IMR-90 (cell line): Measurements from ENCODE around the gene FAM163B. TPM values are rescaled to one million over a fixed set of nuclear protein-coding genes. Genes with fewer than 3 reads are reported as not detected.

Experiments used
- ATAC-seq: fragments of 200-7000 bp; cut with Tn5 transposase; 2 replicates; pipeline ENCODE4 v1.9.1; 2020; ENCODE audit warnings: low read depth, mild to moderate bottlenecking, moderate library complexity
- BruUV-seq: library from RNA; stranded (reverse); fragments of 400-500 nt; replicated peaks from 2 replicates; lab custom pipeline; 2021; lab: Mats Ljungman, UMichigan
- CTCF ChIA-PET: fragments of 300-600 bp; formaldehyde crosslinking; extraction: SDS; loops from one replicate; lab custom pipeline; 2021; ENCODE audit warnings: antibody characterized with exemption; lab: Yijun Ruan, JAX
- POLR2A ChIA-PET: fragments of 300-600 bp; sonication (Branson Sonifier 250); formaldehyde crosslinking; loops from one replicate; lab custom pipeline; 2022; ENCODE audit warnings: antibody characterized with exemption; ENCODE audit not compliant: unreplicated experiment; lab: Charles Lee
- DNase-seq: peaks from one replicate; pipeline ENCODE4 v3.0.0; 2013
- H2AFZ ChIP-seq: replicated peaks from 2 replicates; pipeline ENCODE3; 2013; ENCODE audit warnings: low read length, mild to moderate bottlenecking; ENCODE audit not compliant: poor library complexity
- H2AK5ac ChIP-seq: 2 replicates; pipeline ENCODE4 v1.6.1; 2013; ENCODE audit warnings: low read depth, low read length, inconsistent platforms
- H2AK9ac ChIP-seq: replicated peaks from 2 replicates; pipeline ENCODE3; 2013; ENCODE audit warnings: mild to moderate bottlenecking, low read depth, low read length, moderate library complexity; ENCODE audit not compliant: poor library complexity
- H2BK120ac ChIP-seq: 2 replicates; pipeline ENCODE4 v1.6.1; 2013; ENCODE audit warnings: low read depth, low read length, inconsistent platforms
- H2BK15ac ChIP-seq: 3 replicates; pipeline ENCODE4 v1.6.1; 2013; ENCODE audit warnings: low read depth, low read length, inconsistent platforms
- H2BK20ac ChIP-seq: 2 replicates; pipeline ENCODE4 v1.6.1; 2013; ENCODE audit warnings: low read depth, mild to moderate bottlenecking, inconsistent platforms, low read length, moderate library complexity
- H2BK5ac ChIP-seq: 2 replicates; pipeline ENCODE4 v1.6.1; 2013; ENCODE audit warnings: mild to moderate bottlenecking, low read depth, low read length, inconsistent platforms; ENCODE audit not compliant: poor library complexity, severe bottlenecking
- H3K14ac ChIP-seq: replicated peaks from 2 replicates; pipeline ENCODE4 v1.6.1; 2013; ENCODE audit warnings: low read depth, low read length, inconsistent platforms
- H3K18ac ChIP-seq: 2 replicates; pipeline ENCODE4 v1.6.1; 2013; ENCODE audit warnings: low read depth, low read length, control low read depth
- H3K23ac ChIP-seq: 2 replicates; pipeline ENCODE4 v1.6.1; 2013; ENCODE audit warnings: low read depth, low read length, inconsistent platforms
- H3K27ac ChIP-seq: 2 replicates; pipeline ENCODE4 v1.5.1; 2013; ENCODE audit warnings: mild to moderate bottlenecking, control low read depth, low read length; ENCODE audit not compliant: insufficient read depth
- H3K27me3 ChIP-seq: 2 replicates; pipeline ENCODE4 v1.6.1; 2013; ENCODE audit warnings: low read length; ENCODE audit not compliant: control insufficient read depth, insufficient read depth
- H3K36me3 ChIP-seq: 2 replicates; pipeline ENCODE4 v1.6.1; 2013; ENCODE audit warnings: low read length, mixed read lengths; ENCODE audit not compliant: control insufficient read depth, insufficient read depth
- H3K4ac ChIP-seq: 2 replicates; pipeline ENCODE4 v1.6.1; 2013; ENCODE audit warnings: low read depth, low read length, inconsistent platforms
- H3K4me1 ChIP-seq: 2 replicates; pipeline ENCODE4 v1.6.1; 2013; ENCODE audit warnings: low read length, mixed read lengths; ENCODE audit not compliant: control insufficient read depth, insufficient read depth
- H3K4me2 ChIP-seq: 2 replicates; pipeline ENCODE4 v1.6.1; 2013; ENCODE audit warnings: low read depth, mild to moderate bottlenecking, control low read depth, low read length, moderate library complexity
- H3K4me3 ChIP-seq: 2 replicates; pipeline ENCODE4 v1.5.1; 2013; ENCODE audit warnings: low read depth, mild to moderate bottlenecking, control low read depth, low read length, moderate library complexity; ENCODE audit not compliant: insufficient read depth
- H3K56ac ChIP-seq: 2 replicates; pipeline ENCODE4 v1.6.1; 2013; ENCODE audit warnings: low read length, inconsistent platforms; ENCODE audit not compliant: insufficient read depth; ENCODE audit errors: extremely low read depth
- H3K79me1 ChIP-seq, 2 experiments: 2 replicates each; pipeline ENCODE4 v1.6.1; 2013; ENCODE audit warnings: low read length in 2 of 2, inconsistent platforms in 1 of 2, low read depth in 1 of 2
- H3K9ac ChIP-seq: 2 replicates; pipeline ENCODE4 v1.6.1; 2013; ENCODE audit warnings: low read depth, low read length, control low read depth
- H3K9me1 ChIP-seq: 2 replicates; pipeline ENCODE4 v1.6.1; 2013; ENCODE audit warnings: low read length, inconsistent platforms; ENCODE audit not compliant: insufficient read depth
- H3K9me3 ChIP-seq: 2 replicates; pipeline ENCODE4 v1.6.1; 2013; ENCODE audit warnings: low read length; ENCODE audit not compliant: control insufficient read depth, insufficient read depth
- H4K20me1 ChIP-seq: 2 replicates; pipeline ENCODE4 v1.6.1; 2013; ENCODE audit warnings: low read length, inconsistent platforms; ENCODE audit not compliant: insufficient read depth
- H4K5ac ChIP-seq: 2 replicates; pipeline ENCODE4 v1.6.1; 2013; ENCODE audit warnings: mild to moderate bottlenecking, low read depth, low read length, control low read depth
- H4K8ac ChIP-seq, 2 experiments: 2 replicates each; pipeline ENCODE4 v1.6.1; 2013; ENCODE audit warnings: low read depth in 2 of 2, low read length in 2 of 2, control low read depth in 1 of 2, inconsistent platforms in 1 of 2
- H4K91ac ChIP-seq: 2 replicates; pipeline ENCODE4 v1.6.1; 2013; ENCODE audit warnings: low read depth, low read length, inconsistent platforms; ENCODE audit not compliant: insufficient read depth
- CEBPB ChIP-seq: IDR thresholded peaks from 2 replicates; pipeline ENCODE4 v1.6.1; 2012; ENCODE audit warnings: low read depth, low read length, improper control_type of control experiment
- CHD1 ChIP-seq: IDR thresholded peaks from 2 replicates; pipeline ENCODE4 v1.6.1; 2012; ENCODE audit warnings: low read depth, low read length, improper control_type of control experiment
- FOS ChIP-seq: fragments of 150-350 bp; IDR thresholded peaks from 2 replicates; pipeline ENCODE4 v1.6.1; 2016; ENCODE audit warnings: low read depth, low read length
- MAFK ChIP-seq: IDR thresholded peaks from 2 replicates; pipeline ENCODE4 v1.6.1; 2012; ENCODE audit warnings: low read depth, low read length, improper control_type of control experiment
- MAZ ChIP-seq: IDR thresholded peaks from 2 replicates; pipeline ENCODE4 v1.6.1; 2012; ENCODE audit warnings: low read depth, mild to moderate bottlenecking, low read length, improper control_type of control experiment, moderate library complexity, borderline replicate concordance
- MXI1 ChIP-seq: IDR thresholded peaks from 2 replicates; pipeline ENCODE4 v1.6.1; 2012; ENCODE audit warnings: low read depth, mild to moderate bottlenecking, low read length, moderate library complexity, borderline replicate concordance
- NFE2L2 ChIP-seq: fragments of 150-350 bp; IDR thresholded peaks from 2 replicates; pipeline ENCODE4 v1.6.1; 2016; ENCODE audit warnings: low read depth, mild to moderate bottlenecking, low read length
- POLR2A ChIP-seq: IDR thresholded peaks from 2 replicates; pipeline ENCODE4 v1.6.1; 2012; ENCODE audit warnings: mild to moderate bottlenecking, low read depth, low read length
- RAD21 ChIP-seq: IDR thresholded peaks from 2 replicates; pipeline ENCODE4 v1.6.1; 2012; ENCODE audit warnings: low read length, improper control_type of control experiment
- RCOR1 ChIP-seq: IDR thresholded peaks from 2 replicates; pipeline ENCODE4 v1.6.1; 2012; ENCODE audit warnings: mild to moderate bottlenecking, low read length, improper control_type of control experiment; ENCODE audit not compliant: insufficient replicate concordance
- RFX5 ChIP-seq: IDR thresholded peaks from 2 replicates; pipeline ENCODE4 v1.8.0; 2012; ENCODE audit warnings: low read depth, mild to moderate bottlenecking, low read length, moderate library complexity
- USF2 ChIP-seq: fragments of 150-350 bp; IDR thresholded peaks from 2 replicates; pipeline ENCODE4 v1.6.1; 2017; ENCODE audit warnings: mild to moderate bottlenecking, antibody characterized with exemption, low read length, low read depth
- WGBS, 2 experiments: methylation state at CpG; one replicate each; pipeline versions ENCODE4 v1.1.5 to v1.1.7; 2013; ENCODE audit warnings: missing lambda C conversion rate in 2 of 2; ENCODE audit not compliant: insufficient read length in 1 of 2; ENCODE audit errors: extremely low coverage in 2 of 2; 5-methylcytosine and 5-hydroxymethylcytosine counted together
- dilution Hi-C: fragments of 300-500 bp; cut with HindIII; formaldehyde crosslinking; loops from one replicate; pipeline ENCODE4 v1.14.3; 2018; ENCODE audit warnings: low sequenced_read_pairs; ENCODE audit not compliant: unreplicated experiment
- in situ Hi-C: fragments of 300-500 bp; cut with MboI; formaldehyde crosslinking; loops from 3 replicates; pipeline ENCODE4 v1.14.3; 2019; ENCODE audit warnings: low sequenced_read_pairs, inconsistent platforms, mixed read lengths
- intact Hi-C: fragments of 100-400 bp; cut with micrococcal nuclease; formaldehyde crosslinking; loops from 2 replicates; pipeline ENCODE4 v1.10.0; 2022
- polyA plus RNA-seq, 3 experiments: library from polyadenylated mRNA; depleted of rRNA; stranded (reverse); fragments of >200 nt; gene quantifications; 2 replicates each; pipeline ENCODE4 v1.2.3, GENCODE V29; 2012; ENCODE audit warnings: low replicate concordance in 1 of 3
- total RNA-seq: library from RNA; depleted of rRNA; stranded (reverse); fragments of >200 nt; gene quantifications from 2 replicates; pipeline ENCODE4 v1.2.3, GENCODE V29; 2012
- TF ChIP-seq, protein P1 (sequence below): conservative IDR thresholded peaks from 2 replicates; pipeline ENCODE4 v1.5.1; 2012; ENCODE audit warnings: mild to moderate bottlenecking, low read depth, low read length, improper control_type of control experiment
- TF ChIP-seq, protein P2 (sequence below): fragments of 150-350 bp; IDR thresholded peaks from 2 replicates; pipeline ENCODE4 v1.6.1; 2016; ENCODE audit warnings: low read depth, mild to moderate bottlenecking, low read length, moderate library complexity, borderline replicate concordance

The FAM163B gene
- total and polyA plus RNA-seq, 2 of the 4 experiments (the other 2 are of a cell fraction), result not detected

DNA sequence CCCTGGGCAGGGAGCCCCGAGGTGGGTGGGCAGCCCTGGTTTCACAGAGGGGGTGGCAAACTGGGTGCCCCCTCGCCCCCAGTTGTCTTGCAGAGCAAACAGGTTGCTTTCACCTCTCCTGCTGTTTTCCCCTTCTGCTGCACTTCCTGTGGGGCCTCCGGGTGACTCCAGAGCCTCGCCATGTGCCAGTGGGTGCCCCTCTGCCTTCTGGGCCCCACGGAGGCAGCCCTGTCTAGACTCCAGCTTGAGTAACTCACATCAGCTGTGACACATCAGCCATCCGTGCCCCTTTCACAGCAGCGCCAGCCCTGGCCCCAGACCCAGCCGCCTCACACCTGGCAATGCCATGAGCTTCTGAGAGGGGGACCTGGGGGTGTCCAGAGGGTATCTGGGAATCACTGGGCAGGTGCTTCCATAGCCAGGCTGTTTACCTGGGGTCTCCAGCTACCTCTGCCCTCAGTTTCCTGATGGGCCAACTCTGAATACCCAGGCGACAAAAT is 37.7 kb downstream of the FAM163B start:
- H3K4me1 ChIP-seq, result no peaks in the 10 kb centered on the region
- H3K4me2 ChIP-seq, result no peak overlapping the region
- H4K20me1 ChIP-seq, result no peaks in the 10 kb centered on the region
- H4K8ac ChIP-seq, result no peak overlapping the region
- no peak overlapping the region for H2BK20ac ChIP-seq
- no peak overlapping the region for H3K27ac ChIP-seq
- intact Hi-C loops (no loop called here), dilution Hi-C loops (no loop called here), in situ Hi-C loops (no loop called here)
- no peak overlapping the region for H2AK9ac ChIP-seq
- H3K9ac ChIP-seq, result no peak overlapping the region
- no peak overlapping the region for H3K4me3 ChIP-seq
- H3K18ac ChIP-seq, result no peak overlapping the region
- H3K9me1 ChIP-seq, result no peaks in the 10 kb centered on the region
- DNase-seq (no peak), ATAC-seq (no peak)
- TF ChIP-seq, protein P1, sequence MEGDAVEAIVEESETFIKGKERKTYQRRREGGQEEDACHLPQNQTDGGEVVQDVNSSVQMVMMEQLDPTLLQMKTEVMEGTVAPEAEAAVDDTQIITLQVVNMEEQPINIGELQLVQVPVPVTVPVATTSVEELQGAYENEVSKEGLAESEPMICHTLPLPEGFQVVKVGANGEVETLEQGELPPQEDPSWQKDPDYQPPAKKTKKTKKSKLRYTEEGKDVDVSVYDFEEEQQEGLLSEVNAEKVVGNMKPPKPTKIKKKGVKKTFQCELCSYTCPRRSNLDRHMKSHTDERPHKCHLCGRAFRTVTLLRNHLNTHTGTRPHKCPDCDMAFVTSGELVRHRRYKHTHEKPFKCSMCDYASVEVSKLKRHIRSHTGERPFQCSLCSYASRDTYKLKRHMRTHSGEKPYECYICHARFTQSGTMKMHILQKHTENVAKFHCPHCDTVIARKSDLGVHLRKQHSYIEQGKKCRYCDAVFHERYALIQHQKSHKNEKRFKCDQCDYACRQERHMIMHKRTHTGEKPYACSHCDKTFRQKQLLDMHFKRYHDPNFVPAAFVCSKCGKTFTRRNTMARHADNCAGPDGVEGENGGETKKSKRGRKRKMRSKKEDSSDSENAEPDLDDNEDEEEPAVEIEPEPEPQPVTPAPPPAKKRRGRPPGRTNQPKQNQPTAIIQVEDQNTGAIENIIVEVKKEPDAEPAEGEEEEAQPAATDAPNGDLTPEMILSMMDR, result no peak
- TF ChIP-seq, protein P2, sequence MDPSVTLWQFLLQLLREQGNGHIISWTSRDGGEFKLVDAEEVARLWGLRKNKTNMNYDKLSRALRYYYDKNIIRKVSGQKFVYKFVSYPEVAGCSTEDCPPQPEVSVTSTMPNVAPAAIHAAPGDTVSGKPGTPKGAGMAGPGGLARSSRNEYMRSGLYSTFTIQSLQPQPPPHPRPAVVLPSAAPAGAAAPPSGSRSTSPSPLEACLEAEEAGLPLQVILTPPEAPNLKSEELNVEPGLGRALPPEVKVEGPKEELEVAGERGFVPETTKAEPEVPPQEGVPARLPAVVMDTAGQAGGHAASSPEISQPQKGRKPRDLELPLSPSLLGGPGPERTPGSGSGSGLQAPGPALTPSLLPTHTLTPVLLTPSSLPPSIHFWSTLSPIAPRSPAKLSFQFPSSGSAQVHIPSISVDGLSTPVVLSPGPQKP, result no peak
- TF ChIP-seq CEBPB, result no peak
- no peak for TF ChIP-seq RAD21
- no peak for TF ChIP-seq MAFK
- no peak for TF ChIP-seq RCOR1
- TF ChIP-seq USF2, result no peak
- no peak for TF ChIP-seq POLR2A
- TF ChIP-seq FOS, result no peak
- TF ChIP-seq CHD1, result no peak
- TF ChIP-seq RFX5, result no peak
- TF ChIP-seq NFE2L2, result no peak
- no peak for TF ChIP-seq MAZ
- TF ChIP-seq MXI1, result no peak
- CTCF ChIA-PET, result no interaction called here
- no peak overlapping the region for H2BK120ac ChIP-seq
- peaks cover 40% of the 10 kb centered on the region for H3K27me3 ChIP-seq
- H3K23ac ChIP-seq, result no peak overlapping the region
- WGBS, 2 experiments, result 69% methylated on average over 5 of the region's 9 CpGs; no CpG with 5 or more reads in 1 of the 2 experiments
- H2BK5ac ChIP-seq, result no peak overlapping the region
- H2BK15ac ChIP-seq, result no peak overlapping the region
- H3K14ac ChIP-seq, result no peak overlapping the region
- no peak overlapping the region for H4K5ac ChIP-seq
- H4K91ac ChIP-seq, result no peak overlapping the region
- H2AFZ ChIP-seq, result no peak overlapping the region
- H3K4ac ChIP-seq, result no peak overlapping the region
- H3K79me1 ChIP-seq, result no peaks in the 10 kb centered on the region
- no peaks in the 10 kb centered on the region for H3K36me3 ChIP-seq
- BruUV-seq, result no TSS peak
- POLR2A ChIA-PET, result no interaction called here
- H2AK5ac ChIP-seq, result no peak overlapping the region
- no peak overlapping the region for H3K56ac ChIP-seq
- H3K9me3 ChIP-seq, result no peaks in the 10 kb centered on the region
